Neutrophil (primary cell): Measurements from ENCODE around the gene CNTN5.

Experiments
- H3K27ac ChIP-seq: fragments of 200-600 bp; sonication (generic); 2 replicates; pipeline ENCODE4 v1.5.1; 2016; ENCODE audit warnings: mild to moderate bottlenecking, moderate library complexity
- H3K27me3 ChIP-seq: fragments of 200-600 bp; sonication (generic); 2 replicates; pipeline ENCODE4 v1.6.0; 2016; ENCODE audit warnings: mild to moderate bottlenecking
- H3K36me3 ChIP-seq: fragments of 200-600 bp; sonication (generic); 2 replicates; pipeline ENCODE4 v1.5.1; 2017
- H3K4me1 ChIP-seq, 2 experiments: fragments of 200-600 bp in 1 of 2; sonication (generic) in 1 of 2; 1 replicate in 1 of 2; 2 replicates in 1 of 2; pipeline versions ENCODE4 v1.5.1 to v1.6.1; 2013 to 2016; ENCODE audit warnings: low read depth in 1 of 2, low read length in 1 of 2, mild to moderate bottlenecking in 1 of 2, moderate library complexity in 1 of 2; ENCODE audit not compliant: control insufficient read depth in 1 of 2, insufficient read depth in 1 of 2
- H3K4me3 ChIP-seq, 2 experiments: fragments of 200-600 bp in 1 of 2; sonication (generic) in 1 of 2; 1 replicate in 1 of 2; 2 replicates in 1 of 2; pipeline ENCODE4 v1.5.1; 2013 to 2016; ENCODE audit warnings: low read depth in 1 of 2, low read length in 1 of 2, mild to moderate bottlenecking in 1 of 2, moderate library complexity in 1 of 2
- H3K9me3 ChIP-seq: fragments of 200-600 bp; sonication (generic); 2 replicates; pipeline ENCODE4 v1.5.1; 2016
- CTCF ChIP-seq: fragments of 200-600 bp; sonication (generic); IDR thresholded peaks from 2 replicates; pipeline ENCODE4 v1.5.1; 2016; ENCODE audit warnings: antibody characterized with exemption

The CNTN5 gene

GRCh38 chr11:100095809-100096208 lies 1075.1 kb downstream of the CNTN5 start:
- no peaks in the 10 kb centered on the region for H3K27me3 ChIP-seq
- no peak overlapping the region for H3K27ac ChIP-seq
- H3K9me3 ChIP-seq: no peaks in the 10 kb centered on the region
- no peaks in the 10 kb centered on the region for H3K36me3 ChIP-seq
- no peak for TF ChIP-seq CTCF
- no peaks in the 10 kb centered on the region for H3K4me1 ChIP-seq
- H3K4me3 ChIP-seq: no peak overlapping the region

GRCh38 chr11:100098560-100098959 lies 1077.8 kb downstream of the CNTN5 start:
- no peaks in the 10 kb centered on the region for H3K36me3 ChIP-seq
- H3K27me3 ChIP-seq: no peaks in the 10 kb centered on the region
- no peaks in the 10 kb centered on the region for H3K4me1 ChIP-seq
- no peak overlapping the region for H3K4me3 ChIP-seq
- TF ChIP-seq CTCF: no peak
- H3K9me3 ChIP-seq: no peaks in the 10 kb centered on the region
- H3K27ac ChIP-seq: no peak overlapping the region

GRCh38 chr11:100105255-100105981 lies 1084.7 kb downstream of the CNTN5 start:
- no peaks in the 10 kb centered on the region for H3K9me3 ChIP-seq
- no peaks in the 10 kb centered on the region for H3K27me3 ChIP-seq
- H3K27ac ChIP-seq: no peak overlapping the region
- no peaks in the 10 kb centered on the region for H3K36me3 ChIP-seq
- no peaks in the 10 kb centered on the region for H3K4me1 ChIP-seq
- H3K4me3 ChIP-seq: no peak overlapping the region
- no peak for TF ChIP-seq CTCF

GRCh38 chr11:100105982-100106358 lies 1085.2 kb downstream of the CNTN5 start:
- TF ChIP-seq CTCF: no peak
- Histone ChIP-seq H3K27me3 (no peaks in the 10 kb centered on the region), H3K4me3 (no peak overlapping the region), H3K4me1 (no peaks in the 10 kb centered on the region), H3K9me3 (no peaks in the 10 kb centered on the region), H3K27ac (no peak overlapping the region), H3K36me3 (no peaks in the 10 kb centered on the region)

- H3K9me3 ChIP-seq: no peaks in the 10 kb centered on the region
- no peaks in the 10 kb centered on the region for H3K36me3 ChIP-seq
- TF ChIP-seq CTCF: no peak
- no peak overlapping the region for H3K4me3 ChIP-seq
- H3K27ac ChIP-seq: no peak overlapping the region
- H3K27me3 ChIP-seq: no peaks in the 10 kb centered on the region
- H3K4me1 ChIP-seq: no peaks in the 10 kb centered on the region
Observed at GRCh38 chr11:100119176-100119575, 1098.4 kb downstream of the CNTN5 start.

GRCh38 chr11:100133114-100133513 lies 1112.4 kb downstream of the CNTN5 start:
- no peak overlapping the region for H3K4me3 ChIP-seq
- no peaks in the 10 kb centered on the region for H3K9me3 ChIP-seq
- H3K27me3 ChIP-seq: no peaks in the 10 kb centered on the region
- TF ChIP-seq CTCF: no peak
- H3K36me3 ChIP-seq: no peaks in the 10 kb centered on the region
- H3K4me1 ChIP-seq: no peaks in the 10 kb centered on the region
- no peak overlapping the region for H3K27ac ChIP-seq
